Neural cell (in vitro differentiated cells): ENCODE results near the gene IYD. TPM values are rescaled to one million over a fixed set of nuclear protein-coding genes. Genes with fewer than 3 reads are reported as not detected.

Experiments used
- H2AFZ ChIP-seq: fragments of 200-600, 300-800 bp; sonication (generic), shearing (Covaris generic); 2 replicates; pipeline ENCODE4 v1.6.0; 2014; ENCODE audit warnings: low read depth, mild to moderate bottlenecking, antibody characterized with exemption, low read length, moderate library complexity
- H3F3A ChIP-seq: fragments of 200-600 bp; shearing (Covaris generic); 2 replicates; pipeline ENCODE4 v1.6.1; 2016; ENCODE audit warnings: mild to moderate bottlenecking, moderate library complexity, mixed read lengths, antibody characterized with exemption, low read length; ENCODE audit not compliant: insufficient read depth, poor library complexity, severe bottlenecking
- H3K27ac ChIP-seq: fragments of 200-600, 300-800 bp; sonication (generic), shearing (Covaris generic); 2 replicates; pipeline ENCODE4 v1.5.1; 2014; ENCODE audit warnings: mild to moderate bottlenecking, low read length, moderate library complexity
- H3K27me3 ChIP-seq: fragments of 300-800, 200-600 bp; sonication (generic), shearing (Covaris generic); 2 replicates; pipeline ENCODE4 v1.6.0; 2014; ENCODE audit warnings: mild to moderate bottlenecking, low read depth, low read length, moderate library complexity; ENCODE audit not compliant: insufficient read depth
- H3K36me3 ChIP-seq: fragments of 300-800, 200-600 bp; sonication (generic), shearing (Covaris generic); 2 replicates; pipeline ENCODE4 v1.5.1; 2014; ENCODE audit warnings: mild to moderate bottlenecking, antibody characterized with exemption, low read length, moderate library complexity; ENCODE audit not compliant: insufficient read depth
- H3K4me2 ChIP-seq: fragments of 300-800, 200-600 bp; sonication (generic), shearing (Covaris generic); 2 replicates; pipeline ENCODE4 v1.6.0; 2014; ENCODE audit warnings: mild to moderate bottlenecking, low read length
- H3K4me3 ChIP-seq: fragments of 300-800, 200-600 bp; sonication (generic), shearing (Covaris generic); 2 replicates; pipeline ENCODE4 v1.5.1; 2014; ENCODE audit warnings: mild to moderate bottlenecking, low read length, moderate library complexity
- H3K79me2 ChIP-seq: fragments of 200-600 bp; shearing (Covaris generic); replicated peaks from 2 replicates; pipeline ENCODE4 v1.6.0; 2014; ENCODE audit warnings: mild to moderate bottlenecking, low read length, moderate library complexity; ENCODE audit not compliant: insufficient read depth
- H3K9ac ChIP-seq: fragments of 300-800, 200-600 bp; sonication (generic), shearing (Covaris generic); 2 replicates; pipeline ENCODE4 v1.6.1; 2016; ENCODE audit warnings: mild to moderate bottlenecking, low read length, mixed read lengths
- H3K9me2 ChIP-seq: fragments of 200-600 bp; shearing (Covaris generic); 2 replicates; pipeline ENCODE4 v1.6.1; 2016; ENCODE audit warnings: mild to moderate bottlenecking, low read length, mixed read lengths; ENCODE audit not compliant: insufficient read depth
- H3K9me3 ChIP-seq: fragments of 200-600, 300-800 bp; sonication (generic), shearing (Covaris generic); 2 replicates; pipeline ENCODE4 v1.6.1; 2016; ENCODE audit warnings: mild to moderate bottlenecking, mixed run types, low read length, moderate library complexity, mixed read lengths
- H4K20me1 ChIP-seq: fragments of 200-600 bp; shearing (Covaris generic); 2 replicates; pipeline ENCODE4 v1.6.1; 2016; ENCODE audit warnings: mild to moderate bottlenecking, mixed run types; ENCODE audit not compliant: insufficient read depth
- CTCF ChIP-seq: fragments of 450-650 bp; IDR thresholded peaks from 2 replicates; pipeline ENCODE4 v1.5.1; 2014; ENCODE audit warnings: antibody characterized with exemption, mild to moderate bottlenecking, moderate library complexity; ENCODE audit not compliant: poor library complexity, severe bottlenecking
- EP300 ChIP-seq: fragments of 450-650 bp; conservative IDR thresholded peaks from 2 replicates; pipeline ENCODE4 v1.6.1; 2014; ENCODE audit warnings: antibody characterized with exemption, mild to moderate bottlenecking, moderate library complexity; ENCODE audit not compliant: poor library complexity, severe bottlenecking
- EZH2 ChIP-seq: fragments of 200-600, 300-800 bp; shearing (Covaris generic), sonication (generic); IDR thresholded peaks from 2 replicates; pipeline ENCODE4 v1.6.1; 2014; ENCODE audit warnings: antibody characterized with exemption, low read length, borderline replicate concordance, mild to moderate bottlenecking; ENCODE audit not compliant: insufficient read depth, poor library complexity, severe bottlenecking
- MXI1 ChIP-seq: fragments of 450-650 bp; conservative IDR thresholded peaks from 2 replicates; pipeline ENCODE4 v1.6.1; 2014; ENCODE audit warnings: antibody characterized with exemption, mild to moderate bottlenecking; ENCODE audit not compliant: poor library complexity, severe bottlenecking
- POLR2AphosphoS5 ChIP-seq: IDR thresholded peaks from 2 replicates; pipeline ENCODE4 v1.6.1; 2012
- RAD21 ChIP-seq: fragments of 450-650 bp; conservative IDR thresholded peaks from 2 replicates; pipeline ENCODE4 v1.6.1; 2014; ENCODE audit warnings: antibody characterized with exemption, mild to moderate bottlenecking, moderate library complexity
- REST ChIP-seq: IDR thresholded peaks from 2 replicates; pipeline ENCODE4 v1.6.1; 2012; ENCODE audit warnings: borderline replicate concordance
- SMC3 ChIP-seq: fragments of 450-650 bp; conservative IDR thresholded peaks from 2 replicates; pipeline ENCODE4 v1.6.1; 2014; ENCODE audit warnings: antibody characterized with exemption, mild to moderate bottlenecking, moderate library complexity; ENCODE audit not compliant: poor library complexity
- TAF1 ChIP-seq: IDR thresholded peaks from 2 replicates; pipeline ENCODE4 v1.6.1; 2012; ENCODE audit warnings: low read depth
- polyA plus RNA-seq: library from polyadenylated mRNA; depleted of rRNA; stranded (reverse); fragments of >200 nt; gene quantifications from 2 replicates; pipeline ENCODE4 v1.2.3, GENCODE V29; 2014

IYD gene
- polyA plus RNA-seq, 1 donor from 2014 or later: not detected

GRCh38 chr6:150380256-150380655 is 11.4 kb downstream of the IYD start (continued):
- no peak for TF ChIP-seq CTCF

- H3K79me2 ChIP-seq: no peaks in the 10 kb centered on the region
- TF ChIP-seq POLR2AphosphoS5: no peak
- TF ChIP-seq SMC3: no peak
- TF ChIP-seq EZH2: no peak
- TF ChIP-seq RAD21: no peak
- TF ChIP-seq CTCF: no peak
- no peak for TF ChIP-seq MXI1
- TF ChIP-seq REST: no peak
- no peak for TF ChIP-seq EP300
- TF ChIP-seq TAF1: no peak
These were observed 13.4 kb downstream of the IYD start for GRCh38 chr6:150382171-150382570.

GRCh38 chr6:150391414-150391813 is 22.6 kb downstream of the IYD start:
- Histone ChIP-seq H4K20me1 (no peaks in the 10 kb centered on the region), H3K9ac (no peak overlapping the region), H2AFZ (no peak overlapping the region), H3K4me2 (no peak overlapping the region), H3K79me2 (no peaks in the 10 kb centered on the region), H3K27ac (no peak overlapping the region), H3K27me3 (no peaks in the 10 kb centered on the region), H3K9me3 (no peaks in the 10 kb centered on the region), H3F3A (no peaks in the 10 kb centered on the region), H3K4me3 (no peak overlapping the region), H3K9me2 (no peaks in the 10 kb centered on the region), H3K36me3 (no peaks in the 10 kb centered on the region)
- TF ChIP-seq EP300 (no peak), EZH2 (no peak), CTCF (no peak), SMC3 (no peak), REST (no peak), RAD21 (no peak), POLR2AphosphoS5 (no peak), MXI1 (no peak), TAF1 (no peak)

More at GRCh38 chr6:150382171-150382570, 13.4 kb downstream of the IYD start:
- Histone ChIP-seq H3F3A (no peaks in the 10 kb centered on the region), H2AFZ (no peak overlapping the region), H3K4me3 (no peak overlapping the region), H3K4me2 (no peak overlapping the region), H4K20me1 (no peaks in the 10 kb centered on the region), H3K27me3 (no peaks in the 10 kb centered on the region), H3K9me3 (no peaks in the 10 kb centered on the region), H3K9me2 (no peaks in the 10 kb centered on the region), H3K9ac (no peak overlapping the region), H3K27ac (no peak overlapping the region), H3K36me3 (no peaks in the 10 kb centered on the region)
